Measurements from ENCODE around the gene CAMK1. TPM values are rescaled to one million over a fixed set of nuclear protein-coding genes. Genes with fewer than 3 reads are reported as not detected.

Gene CAMK1
- total and polyA plus RNA-seq, 3 donors from 2014 or later, result 62.7 to 185 (median 127) TPM

DNA sequence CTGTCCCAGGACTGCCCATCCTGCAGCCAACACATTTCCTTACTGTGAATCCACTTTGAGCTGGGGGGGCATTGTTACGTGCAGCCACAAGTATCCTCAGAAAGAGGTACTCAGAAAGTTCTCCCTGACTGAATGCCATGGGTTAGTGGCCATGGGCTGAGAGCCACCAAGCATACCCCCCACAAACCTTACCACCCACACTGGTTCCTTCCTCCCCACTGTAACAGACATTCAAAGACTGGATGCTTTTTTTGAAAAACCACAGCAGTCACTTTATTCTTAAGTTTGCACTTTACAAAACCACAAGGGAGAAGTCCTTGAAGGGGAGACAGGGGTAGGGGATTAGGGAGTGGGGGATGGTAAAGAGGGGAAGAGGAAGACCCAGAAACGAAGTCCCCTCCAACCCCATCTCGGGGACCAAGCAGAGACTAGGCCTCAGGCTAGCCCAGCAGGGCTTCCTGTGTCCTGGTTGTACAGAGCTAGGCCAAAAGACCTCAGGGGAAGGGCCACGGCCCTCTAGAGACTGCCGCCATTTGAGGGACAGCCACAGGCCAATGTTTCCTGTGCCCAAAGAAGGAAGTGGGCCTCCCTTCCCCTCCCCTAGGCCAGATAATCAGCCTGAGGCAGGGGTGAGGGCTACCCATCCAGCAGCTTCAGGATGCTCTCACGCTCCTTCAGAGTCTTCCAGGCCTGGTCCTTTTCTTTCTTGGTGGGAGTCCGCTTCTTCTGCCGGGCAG lies 10.1 kb upstream of the CAMK1 start:
- H3K27ac ChIP-seq, result peak overlapping the region in 1 of 2 donors; percentile 10
- no peaks in the 10 kb centered on the region for H3K27me3 ChIP-seq
- no peaks in the 10 kb centered on the region for H3K9me3 ChIP-seq
- H3K4me3 ChIP-seq, result no peak overlapping the region
- H3K36me3 ChIP-seq (ENCODE audit: low read depth, missing control alignments), result no peaks in the 10 kb centered on the region
- no peak for TF ChIP-seq POLR2A (IDR thresholded peaks at IDR 0.05)
- TF ChIP-seq, protein P1, sequence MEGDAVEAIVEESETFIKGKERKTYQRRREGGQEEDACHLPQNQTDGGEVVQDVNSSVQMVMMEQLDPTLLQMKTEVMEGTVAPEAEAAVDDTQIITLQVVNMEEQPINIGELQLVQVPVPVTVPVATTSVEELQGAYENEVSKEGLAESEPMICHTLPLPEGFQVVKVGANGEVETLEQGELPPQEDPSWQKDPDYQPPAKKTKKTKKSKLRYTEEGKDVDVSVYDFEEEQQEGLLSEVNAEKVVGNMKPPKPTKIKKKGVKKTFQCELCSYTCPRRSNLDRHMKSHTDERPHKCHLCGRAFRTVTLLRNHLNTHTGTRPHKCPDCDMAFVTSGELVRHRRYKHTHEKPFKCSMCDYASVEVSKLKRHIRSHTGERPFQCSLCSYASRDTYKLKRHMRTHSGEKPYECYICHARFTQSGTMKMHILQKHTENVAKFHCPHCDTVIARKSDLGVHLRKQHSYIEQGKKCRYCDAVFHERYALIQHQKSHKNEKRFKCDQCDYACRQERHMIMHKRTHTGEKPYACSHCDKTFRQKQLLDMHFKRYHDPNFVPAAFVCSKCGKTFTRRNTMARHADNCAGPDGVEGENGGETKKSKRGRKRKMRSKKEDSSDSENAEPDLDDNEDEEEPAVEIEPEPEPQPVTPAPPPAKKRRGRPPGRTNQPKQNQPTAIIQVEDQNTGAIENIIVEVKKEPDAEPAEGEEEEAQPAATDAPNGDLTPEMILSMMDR (IDR thresholded peaks at IDR 0.05), result no peak
- peaks cover 42% of the 10 kb centered on the region for H3K4me1 ChIP-seq
- 74 to 89% methylated on average over 7 to 8 of the region's 8 CpGs for WGBS, 2 donors
- DNase-seq, result no peak
- intact Hi-C loops (cut with DNase I; ENCODE audit: low total_unique reads), result no loop called here

DNA sequence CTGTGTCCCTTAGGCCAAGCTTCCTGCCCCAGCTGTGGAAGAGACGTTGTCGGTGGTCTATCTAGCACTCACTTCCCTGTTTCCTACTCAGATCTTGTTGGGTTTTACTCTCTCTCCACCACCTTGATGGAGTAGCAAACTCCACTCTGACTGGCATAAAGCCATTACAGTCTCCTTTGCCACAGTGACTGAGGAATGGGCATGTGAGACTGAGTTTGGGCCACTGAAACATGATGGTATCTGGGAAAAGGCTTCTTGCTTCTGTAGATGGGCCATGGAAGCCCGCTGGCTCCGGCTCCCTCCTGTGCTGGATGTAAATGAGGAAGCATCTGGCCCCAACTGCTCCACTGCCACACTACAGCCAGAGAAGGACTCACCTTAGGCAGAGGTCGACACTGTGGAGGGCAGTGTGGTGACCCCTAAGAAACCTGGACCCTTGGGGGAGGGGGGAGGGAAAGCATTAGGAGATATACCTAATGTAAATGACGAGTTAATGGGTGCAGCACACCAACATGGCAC lies 9.4 kb upstream of the CAMK1 start:
- TF ChIP-seq POLR2A (IDR thresholded peaks at IDR 0.05), result no peak
- TF ChIP-seq, protein P1 (IDR thresholded peaks at IDR 0.05), result no peak
- H3K4me1 ChIP-seq, result peaks cover 43% of the 10 kb centered on the region
- H3K27ac ChIP-seq, result peak overlapping the region in 1 of 2 donors; percentile 59
- no peak overlapping the region for H3K4me3 ChIP-seq
- H3K27me3 ChIP-seq, result no peaks in the 10 kb centered on the region
- H3K9me3 ChIP-seq, result no peaks in the 10 kb centered on the region
- DNase-seq, result no peak
- intact Hi-C loops (cut with DNase I; ENCODE audit: low total_unique reads), result no loop called here
- H3K36me3 ChIP-seq (ENCODE audit: low read depth, missing control alignments), result no peaks in the 10 kb centered on the region
- 75 to 86% methylated on average over 6 of the region's 6 CpGs for WGBS, 2 donors

DNA sequence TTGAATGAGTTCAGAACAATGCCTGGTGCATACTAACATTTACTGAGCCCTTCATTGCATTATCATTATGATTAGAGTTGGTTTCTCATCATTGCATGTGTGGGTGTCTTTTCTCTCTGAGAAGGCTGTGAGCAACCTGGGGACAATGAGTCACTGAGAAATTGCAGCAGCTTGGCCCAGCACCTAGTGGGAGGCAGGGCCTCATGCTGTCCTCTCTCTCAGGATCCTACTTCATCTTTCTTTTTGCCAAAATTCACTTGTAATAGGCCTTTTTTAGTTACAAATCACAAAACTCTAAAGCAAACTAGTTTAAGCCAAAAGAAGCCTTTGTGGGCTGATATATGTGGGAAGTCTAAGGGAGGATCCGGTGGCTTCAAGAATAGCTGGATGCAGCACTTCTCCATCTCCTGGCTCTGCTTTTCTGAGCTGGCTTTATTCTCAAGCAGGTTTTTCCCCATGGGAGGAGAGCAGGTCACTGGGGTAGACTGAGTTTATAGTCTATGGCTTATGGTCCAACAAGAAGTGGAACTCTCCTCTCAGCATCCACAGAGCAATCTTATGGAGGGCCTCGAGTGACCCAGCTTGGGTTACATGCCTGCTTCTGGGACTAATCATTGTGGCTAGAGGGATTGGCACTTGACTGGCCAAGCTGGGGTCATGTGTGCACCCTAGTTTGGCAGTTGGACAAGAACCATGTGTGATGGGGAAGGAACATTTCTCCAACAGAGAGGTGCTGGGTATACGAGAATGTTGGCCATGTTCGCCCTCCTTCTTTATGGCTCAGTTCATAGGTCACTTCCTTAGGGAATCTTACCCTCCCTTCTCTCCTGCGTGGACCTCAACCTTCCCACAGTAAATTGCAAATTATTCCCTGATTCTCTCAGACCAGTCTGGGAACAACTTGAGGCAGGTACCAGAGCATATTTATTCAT lies 8.7 kb upstream of the CAMK1 start:
- TF ChIP-seq, protein P1 (IDR thresholded peaks at IDR 0.05), result no peak
- TF ChIP-seq POLR2A (IDR thresholded peaks at IDR 0.05), result no peak
- intact Hi-C loops (cut with DNase I; ENCODE audit: low total_unique reads), result no loop called here
- Histone ChIP-seq H3K36me3 (ENCODE audit: low read depth, missing control alignments) (no peaks in the 10 kb centered on the region), H3K4me1 (peaks cover 43% of the 10 kb centered on the region), H3K9me3 (no peaks in the 10 kb centered on the region), H3K27ac (peak overlapping the region in 1 of 2 donors; percentile 59), H3K4me3 (no peak overlapping the region), H3K27me3 (no peaks in the 10 kb centered on the region)
- DNase-seq, result no peak
- WGBS, 2 donors, result 53 to 56% methylated on average over 5 of the region's 5 CpGs

DNA sequence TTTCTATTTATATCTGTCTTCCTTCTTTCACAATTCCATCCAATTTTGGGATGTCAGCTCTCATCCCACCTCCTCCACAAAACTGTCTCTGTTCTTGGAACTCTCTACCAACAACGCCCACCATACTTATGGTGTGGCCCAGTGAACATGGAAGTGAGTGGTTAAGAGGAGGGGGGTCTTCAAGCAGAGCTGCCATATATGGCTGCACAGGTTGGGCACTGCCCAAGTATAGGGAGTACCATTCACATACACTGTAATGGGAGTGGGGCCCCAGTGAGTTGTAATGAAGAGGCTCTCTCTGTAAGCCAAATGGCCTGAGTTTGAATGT lies 7.9 kb upstream of the CAMK1 start:
- Histone ChIP-seq H3K4me3 (no peak overlapping the region), H3K27ac (peak overlapping the region in 1 of 2 donors; percentile 59), H3K4me1 (peaks cover 43% of the 10 kb centered on the region), H3K9me3 (no peaks in the 10 kb centered on the region), H3K36me3 (ENCODE audit: low read depth, missing control alignments) (no peaks in the 10 kb centered on the region), H3K27me3 (no peaks in the 10 kb centered on the region)
- intact Hi-C loops (cut with DNase I; ENCODE audit: low total_unique reads), result no loop called here
- 83% methylated on average over 1 of the region's 1 CpG for WGBS, 2 donors
- no peak for TF ChIP-seq POLR2A (IDR thresholded peaks at IDR 0.05)
- TF ChIP-seq, protein P1 (IDR thresholded peaks at IDR 0.05), result no peak
- DNase-seq, result no peak
